Mucosa of descending colon (tissue), 3 donors: ENCODE results near the gene SLC2A5. TPM values are rescaled to one million over a fixed set of nuclear protein-coding genes. Genes with fewer than 3 reads are reported as not detected.
A peak's percentile ranks its signal among the peaks of the same experiment; 100 is the strongest.

Source experiments
- ATAC-seq: fragments of 200-7000 bp; cut with Tn5 transposase; one replicate; pipeline ENCODE4 v1.9.1; 2020; ENCODE audit warnings: mild to moderate bottlenecking, moderate library complexity
- DNase-seq, 3 donors: peaks; one replicate each; pipeline ENCODE4 v3.0.0-alpha.2; 2020
- H3K36me3 ChIP-seq: fragments of 200-600 bp; one replicate; pipeline ENCODE4 v1.8.0; 2021; ENCODE audit warnings: low read depth, mild to moderate bottlenecking
- H3K4me1 ChIP-seq: fragments of 200-600 bp; one replicate; pipeline ENCODE4 v1.8.0; 2021; ENCODE audit warnings: low read depth, mild to moderate bottlenecking
- H3K4me3 ChIP-seq: fragments of 200-600 bp; one replicate; pipeline ENCODE4 v1.8.0; 2021; ENCODE audit warnings: mild to moderate bottlenecking
- H3K9me3 ChIP-seq: fragments of 200-600 bp; one replicate; pipeline ENCODE4 v1.8.0; 2021; ENCODE audit warnings: mild to moderate bottlenecking
- CTCF ChIP-seq: fragments of 200-600 bp; IDR thresholded peaks from one replicate; pipeline ENCODE4 v1.8.0; 2022; ENCODE audit warnings: antibody characterized with exemption, mild to moderate bottlenecking
- intact Hi-C, 2 donors: fragments of 100-400 bp; cut with DNase I in 1 of 2; cut with micrococcal nuclease in 1 of 2; formaldehyde crosslinking; loops; one replicate each; pipeline versions ENCODE4 v1.11.0 to v1.11.1; 2022; cut with DNase I, micrococcal nuclease
- long read RNA-seq, 2 donors: library from polyadenylated mRNA; unstranded; transcript quantifications; one replicate each; pipeline ENCODE4 v2.0.0, GENCODE V29; 2019 to 2021
- total RNA-seq, 3 donors: library from RNA; stranded (reverse); fragmentation: NEBNext Ultra II Directional in 2 of 3; extraction: Animal tissue kit (Norgen Biotek cat#: 25700) in 2 of 3; gene quantifications; one replicate each; pipeline versions ENCODE4 v1.2.1 to v1.2.4, GENCODE V29; 2021 to 2023
- donor health status: DM: no; HTN: no; CAD: no; lungs with moderate emphysema.
- donor health status: DM: no; HTN: no; CAD: no.
- donor health status: DM: no; HTN: yes; CAD: no.

SLC2A5 gene
- total RNA-seq: 10 to 100 TPM in 1 of 3 donors, 1 to 10 TPM in 2; 4.4 to 34.5 (median 7.8) TPM
- long read RNA-seq, donor 1, full-length matches to known transcripts: 6 of 9 reads
- long read RNA-seq, donor 1, partial matches to known transcripts: 2 of 9 reads
- long read RNA-seq, donor 1, other reads (novel, unspliced or antisense): 1 of 9 reads
- long read RNA-seq, donor 2, full-length matches to known transcripts: 10 of 14 reads
- long read RNA-seq, donor 2, partial matches to known transcripts: 4 of 14 reads
- long read RNA-seq, donor 2, other reads (novel, unspliced or antisense): 0 of 14 reads

GRCh38 chr1:9069326-9070100 is at the start of gene SLC2A5:
TSS of gene SLC2A5 (minus strand) at chr1:9069635. CDS start at chr1:9069536, 99 bp downstream.
- TF ChIP-seq CTCF: no peak
- DNase-seq (peak in 2 of 3 donors; percentile 44 to 48), ATAC-seq (peak; percentile 82)
- H3K4me1 ChIP-seq: peaks cover 13% of the 10 kb centered on the region
- intact Hi-C loops: no loop called here
- no peak within 1 kb of the TSS for H3K4me3 ChIP-seq
- H3K9me3 ChIP-seq: no peaks in the 10 kb centered on the region
- H3K36me3 ChIP-seq: no peaks in the 10 kb centered on the region

- intact Hi-C loops: loop anchor here in 1 of 2 donors (10.0 kb wide), 1 partner anchor 77 kb away; no protein-coding TSS in a partner anchor
- no peak for TF ChIP-seq CTCF
- H3K9me3 ChIP-seq: no peaks in the 10 kb centered on the region
- no peak for ATAC-seq
- H3K4me3 ChIP-seq: no peak overlapping the region
- H3K4me1 ChIP-seq: peaks cover 5% of the 10 kb centered on the region
- no peaks in the 10 kb centered on the region for H3K36me3 ChIP-seq
- peak in 1 of 3 donors; percentile 36 for DNase-seq
Measured at GRCh38 chr1:9118186-9118585, 48.8 kb upstream of the SLC2A5 start.

- peak; percentile 23 for ATAC-seq
- no peak overlapping the region for H3K4me3 ChIP-seq
Measured at GRCh38 chr1:9115351-9116205, 46.1 kb upstream of the SLC2A5 start.

GRCh38 chr1:9112961-9113880 is 43.8 kb upstream of the SLC2A5 start:
- DNase-seq (peak in 1 of 3 donors; percentile 45), ATAC-seq (peak; percentile 50)
- TF ChIP-seq CTCF: no peak
- Histone ChIP-seq H3K36me3 (no peaks in the 10 kb centered on the region), H3K4me3 (no peak overlapping the region), H3K9me3 (no peaks in the 10 kb centered on the region), H3K4me1 (peaks cover 5% of the 10 kb centered on the region)
- intact Hi-C loops: loop anchor here in 1 of 2 donors (10.0 kb wide), 1 partner anchor 82 kb away; no protein-coding TSS in a partner anchor

More at GRCh38 chr1:9115351-9116205, 46.1 kb upstream of the SLC2A5 start:
- TF ChIP-seq CTCF: no peak
- no peak for DNase-seq
- no peaks in the 10 kb centered on the region for H3K36me3 ChIP-seq
- H3K4me1 ChIP-seq: peaks cover 5% of the 10 kb centered on the region
- intact Hi-C loops: loop anchor here in 1 of 2 donors (10.0 kb wide), 1 partner anchor 79 kb away; no protein-coding TSS in a partner anchor
- H3K9me3 ChIP-seq: no peaks in the 10 kb centered on the region
